Testis (tissue), 3 donors: ENCODE measurements around the gene PAX4. TPM values are rescaled to one million over a fixed set of nuclear protein-coding genes. Genes with fewer than 3 reads are reported as not detected.
A peak's percentile ranks its signal among the peaks of the same experiment; 100 is the strongest.

ENCODE experiments used
- DNase-seq: peaks from one replicate; pipeline ENCODE4 v3.0.0-alpha.2; 2019
- H3K27ac ChIP-seq, 2 donors: fragments of 200-600 bp; sonication (generic); one replicate each; pipeline ENCODE4 v1.5.1; 2019
- H3K27me3 ChIP-seq: fragments of 200-600 bp; sonication (generic); one replicate; pipeline ENCODE4 v1.5.1; 2019
- H3K36me3 ChIP-seq: fragments of 200-600 bp; sonication (generic); one replicate; pipeline ENCODE4 v1.5.1; 2017; ENCODE audit warnings: low read depth; ENCODE audit errors: missing control alignments
- H3K4me1 ChIP-seq: fragments of 200-600 bp; sonication (generic); one replicate; pipeline ENCODE4 v1.5.1; 2019
- H3K4me3 ChIP-seq, 2 donors: fragments of 200-600 bp; sonication (generic); one replicate each; pipeline ENCODE4 v1.5.1; 2017 to 2019
- H3K9me3 ChIP-seq: fragments of 200-600 bp; sonication (generic); one replicate; pipeline ENCODE4 v1.5.1; 2017
- POLR2A ChIP-seq: fragments of 450-650 bp; IDR thresholded peaks from one replicate; pipeline ENCODE4 v1.6.1; 2017; ENCODE audit warnings: antibody characterized with exemption, mild to moderate bottlenecking, moderate library complexity
- WGBS, 2 donors: methylation state at CpG; one replicate each; pipeline ENCODE4 v1.1.5; 2018; 5-methylcytosine and 5-hydroxymethylcytosine counted together
- intact Hi-C: fragments of 100-400 bp; cut with DNase I; formaldehyde crosslinking; loops from one replicate; pipeline ENCODE4 v1.15.1; 2023; ENCODE audit warnings: low total_unique reads
- polyA plus RNA-seq: library from polyadenylated mRNA; stranded (reverse); fragments of 350-450 nt; fragmentation: Illumina TruSeq; extraction: RNeasy Lipid Tissue Mini Kit (QIAGEN cat#74804); gene quantifications from one replicate; pipeline ENCODE4 v1.2.3, GENCODE V29; 2014; ENCODE audit warnings: low read depth, low replicate concordance; ENCODE audit not compliant: insufficient read depth
- total RNA-seq, 2 donors: library from RNA; depleted of rRNA; stranded (reverse); fragments of >200 nt; gene quantifications; one replicate each; pipeline ENCODE4 v1.2.3, GENCODE V29; 2016
- TF ChIP-seq, protein P1 (sequence below), 3 experiments: fragments of 450-650 bp in 2 of 3; fragments of 200-600 bp in 1 of 3; sonication (generic) in 1 of 3; IDR thresholded peaks; one replicate each; pipeline ENCODE4 v1.5.1; 2016 to 2019; ENCODE audit warnings: antibody characterized with exemption in 3 of 3, mild to moderate bottlenecking in 2 of 3, moderate library complexity in 1 of 3

Gene PAX4
- total and polyA plus RNA-seq, 3 donors from 2014 or later: 0.50 to 0.95 (median 0.55) TPM

DNA sequence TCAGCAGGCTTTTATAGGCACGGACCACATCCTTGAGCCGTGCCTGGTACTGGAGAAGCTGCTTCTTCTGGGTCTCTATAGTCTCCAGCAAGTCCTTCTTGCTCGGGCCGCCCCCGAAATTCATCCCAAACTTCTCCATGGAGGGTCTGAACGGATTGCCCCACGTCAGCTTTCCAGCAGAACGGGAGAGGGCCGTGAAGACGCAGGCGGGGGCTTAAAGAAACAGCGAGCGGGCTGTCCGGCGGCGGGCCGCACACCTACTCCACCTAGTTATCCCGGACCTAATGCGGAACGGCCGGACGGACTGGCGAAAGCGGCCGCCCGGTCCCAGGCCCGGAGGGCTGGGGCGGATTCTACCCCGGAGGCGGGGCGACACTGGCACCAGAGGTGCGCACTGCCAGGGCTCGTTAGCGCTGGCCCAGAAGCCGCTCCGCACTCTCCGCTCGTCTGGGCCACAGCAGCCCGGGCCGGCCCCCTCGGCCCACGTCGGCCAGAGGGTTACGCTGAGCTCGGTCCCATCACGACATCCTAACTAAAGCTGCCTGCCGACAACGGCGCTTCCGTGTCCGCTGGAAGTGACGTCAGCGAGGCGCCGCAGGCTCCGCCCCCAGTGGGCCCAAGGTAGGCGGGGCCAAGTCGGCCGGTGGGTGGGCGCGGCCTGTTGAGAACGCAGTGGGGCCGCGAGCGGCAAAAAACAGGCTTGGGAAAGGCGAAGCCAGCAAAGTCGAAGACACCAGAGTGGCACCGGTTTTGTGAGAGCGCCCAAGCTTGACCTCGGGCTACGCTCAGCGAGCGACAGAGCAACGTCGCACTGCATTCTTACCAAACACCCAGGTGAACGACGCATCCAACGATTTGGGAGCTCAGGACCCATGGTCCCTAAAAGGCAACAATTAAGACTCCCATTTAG, 32.6 kb downstream of the PAX4 start, which contains the start of gene GCC1:
Gene GCC1 (minus strand): TSS at position 553 of the 910 bp plus-strand sequence. CDS start 414 bp downstream, at position 139.
- DNase-seq: peak; percentile 95
- intact Hi-C loops: no loop called here
- TF ChIP-seq, protein P1, sequence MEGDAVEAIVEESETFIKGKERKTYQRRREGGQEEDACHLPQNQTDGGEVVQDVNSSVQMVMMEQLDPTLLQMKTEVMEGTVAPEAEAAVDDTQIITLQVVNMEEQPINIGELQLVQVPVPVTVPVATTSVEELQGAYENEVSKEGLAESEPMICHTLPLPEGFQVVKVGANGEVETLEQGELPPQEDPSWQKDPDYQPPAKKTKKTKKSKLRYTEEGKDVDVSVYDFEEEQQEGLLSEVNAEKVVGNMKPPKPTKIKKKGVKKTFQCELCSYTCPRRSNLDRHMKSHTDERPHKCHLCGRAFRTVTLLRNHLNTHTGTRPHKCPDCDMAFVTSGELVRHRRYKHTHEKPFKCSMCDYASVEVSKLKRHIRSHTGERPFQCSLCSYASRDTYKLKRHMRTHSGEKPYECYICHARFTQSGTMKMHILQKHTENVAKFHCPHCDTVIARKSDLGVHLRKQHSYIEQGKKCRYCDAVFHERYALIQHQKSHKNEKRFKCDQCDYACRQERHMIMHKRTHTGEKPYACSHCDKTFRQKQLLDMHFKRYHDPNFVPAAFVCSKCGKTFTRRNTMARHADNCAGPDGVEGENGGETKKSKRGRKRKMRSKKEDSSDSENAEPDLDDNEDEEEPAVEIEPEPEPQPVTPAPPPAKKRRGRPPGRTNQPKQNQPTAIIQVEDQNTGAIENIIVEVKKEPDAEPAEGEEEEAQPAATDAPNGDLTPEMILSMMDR (IDR thresholded peaks at IDR 0.05): no peak
- TF ChIP-seq POLR2A: peak; percentile 71

DNA sequence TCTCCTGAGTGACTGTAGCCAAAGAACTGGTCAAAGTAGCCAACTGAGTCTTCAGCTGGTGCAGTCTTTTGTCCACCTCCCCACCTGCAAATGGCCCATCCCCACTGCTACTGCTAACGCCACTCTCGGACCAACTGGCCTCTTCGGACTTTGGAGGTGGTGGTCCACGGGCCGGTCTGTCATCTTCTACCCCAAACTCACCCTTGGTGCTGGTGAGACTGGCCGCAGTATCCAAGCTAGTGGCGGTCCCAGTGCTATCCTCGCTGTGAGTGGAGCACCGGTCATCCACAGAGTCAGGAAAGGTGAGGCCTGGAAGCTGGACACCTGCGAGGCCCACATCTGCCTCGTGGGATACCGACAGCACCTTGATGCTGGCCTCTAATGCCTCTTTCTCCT, 33.3 kb downstream of the PAX4 start:
- no peak for DNase-seq
- intact Hi-C loops: no loop called here
- Histone ChIP-seq H3K9me3 (no peaks in the 10 kb centered on the region), H3K36me3 (no peaks in the 10 kb centered on the region), H3K27me3 (no peaks in the 10 kb centered on the region), H3K4me1 (peaks cover 49% of the 10 kb centered on the region), H3K27ac (peak overlapping the region; percentile 67 to 92), H3K4me3 (peak overlapping the region; percentile 93 to 96)
- WGBS, 2 donors: 21% methylated on average over 8 to 12 of the region's 12 CpGs
- TF ChIP-seq, protein P1 (IDR thresholded peaks at IDR 0.05): no peak
- TF ChIP-seq POLR2A: no peak

More for the DNA sequence above, 32.6 kb downstream of the PAX4 start, which contains the start of gene GCC1:
- Histone ChIP-seq H3K4me1 (peaks cover 52% of the 10 kb centered on the region), H3K27me3 (no peaks in the 10 kb centered on the region), H3K27ac (peak within 1 kb of the TSS; percentile 67 to 92), H3K36me3 (no peaks in the 10 kb centered on the region), H3K9me3 (no peaks in the 10 kb centered on the region), H3K4me3 (peak within 1 kb of the TSS; percentile 93 to 96)
- 0 to 2% methylated on average over 55 to 67 of the region's 78 CpGs for WGBS, 2 donors

GRCh38 chr7:127582361-127582760, 35.6 kb downstream of the PAX4 start:
- no peaks in the 10 kb centered on the region for H3K36me3 ChIP-seq
- peak; percentile 94 for DNase-seq
- peaks cover 36% of the 10 kb centered on the region for H3K4me1 ChIP-seq
- no peak overlapping the region for H3K4me3 ChIP-seq
- no peaks in the 10 kb centered on the region for H3K27me3 ChIP-seq
- no peak for TF ChIP-seq POLR2A
- TF ChIP-seq, protein P1 (IDR thresholded peaks at IDR 0.05): no peak
- 48 to 53% methylated on average over 8 to 14 of the region's 14 CpGs for WGBS, 2 donors
- intact Hi-C loops: no loop called here
- H3K9me3 ChIP-seq: no peaks in the 10 kb centered on the region
- H3K27ac ChIP-seq: no peak overlapping the region

- H3K4me1 ChIP-seq: peaks cover 34% of the 10 kb centered on the region
- WGBS, 2 donors: 63 to 88% methylated on average over 1 of the region's 1 CpG
- H3K9me3 ChIP-seq: no peaks in the 10 kb centered on the region
- intact Hi-C loops: no loop called here
- H3K4me3 ChIP-seq: no peak overlapping the region
- H3K27ac ChIP-seq: peak overlapping the region in 1 of 2 donors; percentile 6
- no peaks in the 10 kb centered on the region for H3K36me3 ChIP-seq
- DNase-seq: no peak
- no peaks in the 10 kb centered on the region for H3K27me3 ChIP-seq
- TF ChIP-seq, protein P1 (IDR thresholded peaks at IDR 0.05): no peak
- no peak for TF ChIP-seq POLR2A
Observed at GRCh38 chr7:127581716-127582115, 36.2 kb downstream of the PAX4 start.
